Calu3 (cell line): ENCODE results near the gene UGGT1. TPM values are rescaled to one million over a fixed set of nuclear protein-coding genes. Genes with fewer than 3 reads are reported as not detected.

Experiments
- BruUV-seq: library from RNA; stranded (reverse); fragments of 400-500 nt; replicated peaks from 2 replicates; lab custom pipeline; 2021; lab: Mats Ljungman, UMichigan
- CTCF ChIA-PET: fragments of 300-600 bp; sonication (Branson Sonifier 250); formaldehyde crosslinking; loops from one replicate; lab custom pipeline; 2022; ENCODE audit warnings: antibody characterized with exemption; lab: Charles Lee
- DNase-seq: peaks from one replicate; pipeline ENCODE4 v3.0.0; 2022
- H3K27ac Mint-ChIP-seq: one replicate; pipeline ENCODE4 v1.8.0; 2022; ENCODE audit warnings: mixed read lengths; ENCODE audit not compliant: unreplicated experiment
- H3K27me3 Mint-ChIP-seq: one replicate; pipeline ENCODE4 v1.8.0; 2022; ENCODE audit warnings: mixed read lengths; ENCODE audit not compliant: unreplicated experiment
- H3K36me3 Mint-ChIP-seq: one replicate; pipeline ENCODE4 v1.8.0; 2022; ENCODE audit warnings: mild to moderate bottlenecking, moderate library complexity, mixed read lengths; ENCODE audit not compliant: insufficient read depth, unreplicated experiment
- H3K4me1 Mint-ChIP-seq: one replicate; pipeline ENCODE4 v1.8.0; 2022; ENCODE audit warnings: mild to moderate bottlenecking, low read depth, mixed read lengths; ENCODE audit not compliant: unreplicated experiment
- H3K4me3 Mint-ChIP-seq: one replicate; pipeline ENCODE4 v1.8.0; 2022; ENCODE audit warnings: mild to moderate bottlenecking, low read depth, moderate library complexity, mixed read lengths; ENCODE audit not compliant: unreplicated experiment
- H3K9me3 Mint-ChIP-seq: one replicate; pipeline ENCODE4 v1.8.0; 2022; ENCODE audit warnings: low read depth, mixed read lengths; ENCODE audit not compliant: unreplicated experiment
- intact Hi-C: fragments of 100-400 bp; cut with micrococcal nuclease; formaldehyde crosslinking; loops from one replicate; pipeline ENCODE4 v1.10.0; 2022; ENCODE audit not compliant: unreplicated experiment
- total RNA-seq: library from RNA; stranded (reverse); gene quantifications from 2 replicates; pipeline ENCODE4 v1.2.3, GENCODE V29; 2022
- TF ChIP-seq, protein P1 (sequence below): fragments of 200-600 bp; IDR thresholded peaks from one replicate; pipeline ENCODE4 v1.8.0; 2022; ENCODE audit warnings: antibody characterized with exemption; ENCODE audit not compliant: unreplicated experiment

Gene UGGT1
- total RNA-seq, 1 experiment from 2014 or later: 71.3 TPM

- no peak for DNase-seq
- H3K36me3 Mint-ChIP-seq: peaks cover 26% of the 10 kb centered on the region
- H3K9me3 Mint-ChIP-seq: no peaks in the 10 kb centered on the region
- no peak overlapping the region for H3K4me3 Mint-ChIP-seq
- CTCF ChIA-PET: no interaction called here
- H3K27me3 Mint-ChIP-seq: no peaks in the 10 kb centered on the region
- intact Hi-C loops: no loop called here
- no TSS peak for BruUV-seq
- no peak overlapping the region for H3K27ac Mint-ChIP-seq
- TF ChIP-seq, protein P1, sequence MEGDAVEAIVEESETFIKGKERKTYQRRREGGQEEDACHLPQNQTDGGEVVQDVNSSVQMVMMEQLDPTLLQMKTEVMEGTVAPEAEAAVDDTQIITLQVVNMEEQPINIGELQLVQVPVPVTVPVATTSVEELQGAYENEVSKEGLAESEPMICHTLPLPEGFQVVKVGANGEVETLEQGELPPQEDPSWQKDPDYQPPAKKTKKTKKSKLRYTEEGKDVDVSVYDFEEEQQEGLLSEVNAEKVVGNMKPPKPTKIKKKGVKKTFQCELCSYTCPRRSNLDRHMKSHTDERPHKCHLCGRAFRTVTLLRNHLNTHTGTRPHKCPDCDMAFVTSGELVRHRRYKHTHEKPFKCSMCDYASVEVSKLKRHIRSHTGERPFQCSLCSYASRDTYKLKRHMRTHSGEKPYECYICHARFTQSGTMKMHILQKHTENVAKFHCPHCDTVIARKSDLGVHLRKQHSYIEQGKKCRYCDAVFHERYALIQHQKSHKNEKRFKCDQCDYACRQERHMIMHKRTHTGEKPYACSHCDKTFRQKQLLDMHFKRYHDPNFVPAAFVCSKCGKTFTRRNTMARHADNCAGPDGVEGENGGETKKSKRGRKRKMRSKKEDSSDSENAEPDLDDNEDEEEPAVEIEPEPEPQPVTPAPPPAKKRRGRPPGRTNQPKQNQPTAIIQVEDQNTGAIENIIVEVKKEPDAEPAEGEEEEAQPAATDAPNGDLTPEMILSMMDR: no peak
- no peaks in the 10 kb centered on the region for H3K4me1 Mint-ChIP-seq
Observed at GRCh38 chr2:128145651-128146050, 54.7 kb downstream of the UGGT1 start.

DNA sequence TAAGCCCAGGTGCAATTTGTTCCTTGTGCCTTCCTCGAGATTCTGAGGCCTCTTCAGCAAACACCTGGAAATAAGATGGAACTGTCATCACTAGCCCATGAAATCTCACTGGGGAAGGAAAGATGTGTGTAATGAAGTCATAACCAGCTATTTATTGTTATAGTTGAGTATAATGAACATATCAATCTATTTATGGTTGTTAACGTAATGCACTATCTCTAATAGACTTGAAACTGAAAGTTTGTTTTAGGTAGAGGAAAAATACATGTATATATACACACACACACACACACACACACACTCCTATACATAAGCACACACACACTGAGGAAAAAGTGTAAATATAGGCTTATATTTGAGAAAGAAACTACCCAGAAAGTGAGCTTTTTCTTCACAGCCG lies 62.8 kb downstream of the UGGT1 start:
- H3K4me3 Mint-ChIP-seq: no peak overlapping the region
- no TSS peak for BruUV-seq
- intact Hi-C loops: no loop called here
- H3K36me3 Mint-ChIP-seq: peaks cover 12% of the 10 kb centered on the region
- CTCF ChIA-PET: interaction anchor here (0.6 to 0.8 kb wide), 2 partner anchors 41 to 1478 kb away, joined by 3 read pairs; no protein-coding TSS in a partner anchor
- H3K4me1 Mint-ChIP-seq: no peaks in the 10 kb centered on the region
- DNase-seq: no peak
- TF ChIP-seq, protein P1: no peak
- no peaks in the 10 kb centered on the region for H3K9me3 Mint-ChIP-seq
- no peak overlapping the region for H3K27ac Mint-ChIP-seq
- H3K27me3 Mint-ChIP-seq: no peaks in the 10 kb centered on the region

DNA sequence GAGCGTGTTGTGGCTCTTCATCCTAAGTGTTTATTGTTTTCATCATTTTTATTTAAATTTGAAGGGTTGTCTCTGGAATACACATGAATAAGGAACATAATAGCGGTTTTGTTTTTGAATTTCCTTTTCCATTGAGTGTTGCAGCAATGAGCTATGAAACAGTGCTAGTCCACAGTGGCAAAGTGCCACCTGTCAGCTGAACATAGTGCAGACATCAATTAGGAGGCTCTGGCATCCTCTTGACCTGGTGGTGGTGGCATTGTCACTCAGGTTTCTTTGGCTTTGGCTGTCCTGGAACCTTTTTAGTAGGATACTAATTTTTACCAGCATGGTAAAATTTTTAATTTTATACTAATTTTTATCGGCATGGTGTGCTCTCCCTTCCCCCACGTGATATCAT lies 63.2 kb downstream of the UGGT1 start:
- DNase-seq: no peak
- Mint-ChIP-seq H3K9me3 (no peaks in the 10 kb centered on the region), H3K4me1 (no peaks in the 10 kb centered on the region), H3K27ac (no peak overlapping the region), H3K27me3 (no peaks in the 10 kb centered on the region), H3K4me3 (no peak overlapping the region), H3K36me3 (peaks cover 14% of the 10 kb centered on the region)
- no TSS peak for BruUV-seq
- TF ChIP-seq, protein P1: no peak
- intact Hi-C loops: no loop called here
- CTCF ChIA-PET: interaction anchor here (0.6 to 0.8 kb wide), 2 partner anchors 42 to 1477 kb away, joined by 3 read pairs; no protein-coding TSS in a partner anchor

GRCh38 chr2:128155970-128156369 lies 65.0 kb downstream of the UGGT1 start:
- CTCF ChIA-PET: no interaction called here
- DNase-seq: no peak
- TF ChIP-seq, protein P1: no peak
- Mint-ChIP-seq H3K27ac (no peak overlapping the region), H3K27me3 (no peaks in the 10 kb centered on the region), H3K4me3 (no peak overlapping the region), H3K36me3 (peaks cover 14% of the 10 kb centered on the region), H3K9me3 (no peaks in the 10 kb centered on the region), H3K4me1 (no peaks in the 10 kb centered on the region)
- no TSS peak for BruUV-seq
- intact Hi-C loops: no loop called here
